Hematopoietic multipotent progenitor cell treated with erythropoietin and hydrocortisone succinate and interleukin-3 and kit ligand, for 17 days (in vitro differentiated cells): ENCODE measurements around the gene CEP41.
"Not testable (repeated sequence)": the region's sequence is repeated elsewhere in the genome, so short reads cannot be mapped to it uniquely, and the experiment has no call there.

Experiments
- DNase-seq: peaks from one replicate; pipeline ENCODE4 v3.0.0-alpha.2; 2015; ENCODE audit warnings: low spot score

The CEP41 gene

GRCh38 chr7:130458257-130458656 lies 17.4 kb upstream of the CEP41 start:
- DNase-seq, result no peak

GRCh38 chr7:130454959-130455358 lies 14.1 kb upstream of the CEP41 start:
- DNase-seq, result no peak

- no peak for DNase-seq
These were observed 12.1 kb upstream of the CEP41 start for GRCh38 chr7:130452951-130453350.

GRCh38 chr7:130451344-130451743 lies 10.5 kb upstream of the CEP41 start:
- DNase-seq, result not testable (repeated sequence)

GRCh38 chr7:130446259-130446658 lies 5.4 kb upstream of the CEP41 start:
- DNase-seq, result no peak

- DNase-seq, result no peak
These were observed 4.1 kb upstream of the CEP41 start for GRCh38 chr7:130444751-130445407.

GRCh38 chr7:130444234-130444633 lies 3.4 kb upstream of the CEP41 start:
- no peak for DNase-seq

GRCh38 chr7:130442601-130443000 lies 1.8 kb upstream of the CEP41 start:
- DNase-seq, result no peak

GRCh38 chr7:130441408-130441869 lies 623 bp upstream of the CEP41 start:
- DNase-seq, result no peak

- DNase-seq, result no peak
These were observed 4.6 kb downstream of the CEP41 start for GRCh38 chr7:130436253-130436652.

- DNase-seq, result no peak
These were observed 5.4 kb downstream of the CEP41 start for GRCh38 chr7:130435311-130435854.

- DNase-seq, result no peak
These were observed 7.5 kb downstream of the CEP41 start for GRCh38 chr7:130433301-130433700.

- DNase-seq, result no peak
These were observed 7.9 kb downstream of the CEP41 start for GRCh38 chr7:130432886-130433285.

- no peak for DNase-seq
These were observed 9.8 kb downstream of the CEP41 start for GRCh38 chr7:130430841-130431666.

GRCh38 chr7:130430115-130430514 lies 10.7 kb downstream of the CEP41 start:
- DNase-seq, result no peak

- no peak for DNase-seq
These were observed 11.8 kb downstream of the CEP41 start for GRCh38 chr7:130429019-130429418.

- DNase-seq, result no peak
These were observed 14.3 kb downstream of the CEP41 start for GRCh38 chr7:130426564-130426963.

- DNase-seq, result no peak
These were observed 15.0 kb downstream of the CEP41 start for GRCh38 chr7:130425796-130426195.

- no peak for DNase-seq
These were observed 17.2 kb downstream of the CEP41 start for GRCh38 chr7:130423501-130424037.

GRCh38 chr7:130421684-130422083 lies 19.1 kb downstream of the CEP41 start:
- no peak for DNase-seq

GRCh38 chr7:130420943-130421578 lies 19.8 kb downstream of the CEP41 start:
- DNase-seq, result no peak

GRCh38 chr7:130419658-130420057 lies 21.2 kb downstream of the CEP41 start:
- no peak for DNase-seq
